8988T (cell line): ENCODE data around the gene ZHX3.

Source experiments
- DNase-seq: peaks from one replicate; pipeline ENCODE4 v3.0.0; 2011

The ZHX3 gene

DNA sequence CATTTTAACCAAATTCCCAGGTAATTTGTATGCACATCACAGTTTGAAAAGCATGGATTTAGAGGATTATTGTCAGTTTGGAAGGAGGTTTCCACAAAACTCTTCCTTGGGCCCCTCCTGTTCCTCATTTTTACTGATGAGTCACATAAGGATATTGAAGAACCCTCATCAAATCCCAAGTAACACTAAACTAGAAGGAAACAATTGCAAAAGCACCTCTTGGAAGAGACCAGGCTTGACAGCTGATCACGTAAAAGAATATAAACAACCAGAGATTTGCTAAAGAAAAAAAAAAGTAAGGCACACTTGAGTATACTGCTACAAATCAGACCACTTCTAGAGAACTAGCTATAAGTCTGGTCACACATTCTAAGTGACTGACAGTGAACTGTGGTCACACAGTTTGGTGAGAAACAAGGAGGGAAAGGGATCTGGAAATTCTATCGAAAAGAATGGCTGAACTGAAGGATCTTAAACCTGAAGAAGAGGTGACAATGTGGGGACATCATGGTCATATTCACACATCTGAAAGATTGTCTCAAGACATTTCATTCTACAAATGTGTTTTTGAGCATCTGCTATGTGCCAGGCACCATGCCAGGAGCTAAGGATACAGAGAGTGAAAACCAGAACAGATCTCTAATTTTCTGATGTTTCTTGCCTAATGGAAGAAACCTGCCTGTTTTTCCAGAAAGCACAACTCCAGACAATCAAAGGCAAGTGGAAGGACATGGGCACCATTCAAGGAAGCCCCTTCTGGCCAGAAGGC is 24.1 kb downstream of the ZHX3 start:
- no peak for DNase-seq

- no peak for DNase-seq
These were observed 26.6 kb downstream of the ZHX3 start for GRCh38 chr20:41290804-41291389.

- no peak for DNase-seq
These were observed 30.2 kb downstream of the ZHX3 start for GRCh38 chr20:41287327-41287726.

DNA sequence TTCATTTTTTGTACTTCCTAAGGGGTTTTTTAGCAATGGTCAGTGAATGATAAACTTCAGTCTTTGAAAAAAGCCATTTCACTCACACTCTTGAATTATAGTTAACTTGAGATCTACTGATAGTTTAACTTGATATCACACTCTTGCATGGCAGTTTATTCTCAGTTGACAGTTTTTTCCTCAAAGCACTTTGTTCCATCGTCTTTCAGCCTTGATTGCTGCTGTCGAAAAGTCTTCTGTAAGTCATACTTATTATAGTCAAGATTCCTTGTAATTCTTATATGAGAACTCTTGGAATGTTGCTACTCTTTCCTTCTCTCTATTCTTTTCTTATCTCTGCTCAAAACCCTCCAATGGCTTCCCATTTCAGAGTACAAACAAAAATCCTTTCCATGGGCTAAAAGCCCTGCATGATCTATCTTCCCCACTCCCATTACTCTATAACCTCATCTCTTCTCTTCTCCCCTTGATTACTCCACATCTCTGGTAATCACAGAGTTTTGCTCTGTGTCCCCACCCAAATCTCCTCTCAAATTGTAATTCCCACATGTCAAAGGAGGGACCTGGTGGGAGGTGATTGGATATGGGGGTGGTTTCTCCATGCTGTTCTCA is 31.2 kb downstream of the ZHX3 start:
- DNase-seq = no peak

DNA sequence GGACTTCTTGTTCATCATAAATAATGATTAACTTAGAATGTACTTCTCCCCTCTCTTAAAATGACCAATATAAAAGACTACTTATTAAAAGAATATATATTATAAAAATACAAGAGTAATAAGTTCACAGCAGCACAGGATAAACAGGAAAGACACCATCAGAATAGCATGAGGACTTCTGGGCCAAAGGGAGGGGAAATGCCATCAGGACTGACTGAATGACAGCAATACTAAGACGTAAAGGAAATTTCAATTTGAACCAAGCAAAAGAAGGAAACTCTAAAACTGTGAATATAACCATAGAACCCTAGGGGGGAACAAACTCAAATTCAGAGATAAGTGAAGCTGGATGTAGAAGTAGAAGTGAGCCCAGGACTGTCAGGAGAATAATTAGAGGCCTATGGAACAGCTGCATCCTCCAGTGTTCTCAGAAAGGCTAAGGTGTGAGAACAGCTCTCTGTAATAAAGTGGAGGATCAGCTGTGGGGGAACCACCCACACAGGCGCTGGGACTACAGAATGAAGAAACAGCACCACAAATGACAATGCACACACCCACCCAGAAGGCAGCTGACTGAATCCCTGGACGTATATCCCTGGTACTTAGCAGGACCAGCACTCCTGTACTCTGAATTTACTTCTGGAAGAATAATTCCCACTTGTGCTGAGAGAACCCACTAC is 37.8 kb downstream of the ZHX3 start:
- no peak for DNase-seq

DNA sequence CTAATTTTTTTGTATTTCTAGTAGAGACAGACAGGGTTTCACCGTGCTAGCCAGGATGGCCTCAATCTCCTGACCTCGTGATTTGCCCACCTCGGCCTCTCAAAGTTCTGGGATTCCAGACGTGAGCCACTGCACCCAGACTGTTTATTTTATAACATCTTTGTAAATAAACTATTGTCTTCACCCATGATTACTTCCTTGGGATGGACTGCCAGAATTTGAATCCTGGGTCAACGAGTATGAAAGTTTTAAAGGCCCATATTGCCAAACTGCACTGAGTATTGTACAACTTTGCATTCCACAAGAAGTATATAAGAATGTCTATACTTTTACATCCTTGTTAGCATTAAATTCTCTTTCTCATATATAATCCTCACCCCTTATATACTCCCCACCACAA is 38.6 kb downstream of the ZHX3 start:
- no peak for DNase-seq

- DNase-seq = no peak
These were observed 40.5 kb downstream of the ZHX3 start for GRCh38 chr20:41277049-41277448.

GRCh38 chr20:41276317-41276751 is 41.2 kb downstream of the ZHX3 start:
- DNase-seq = no peak

DNA sequence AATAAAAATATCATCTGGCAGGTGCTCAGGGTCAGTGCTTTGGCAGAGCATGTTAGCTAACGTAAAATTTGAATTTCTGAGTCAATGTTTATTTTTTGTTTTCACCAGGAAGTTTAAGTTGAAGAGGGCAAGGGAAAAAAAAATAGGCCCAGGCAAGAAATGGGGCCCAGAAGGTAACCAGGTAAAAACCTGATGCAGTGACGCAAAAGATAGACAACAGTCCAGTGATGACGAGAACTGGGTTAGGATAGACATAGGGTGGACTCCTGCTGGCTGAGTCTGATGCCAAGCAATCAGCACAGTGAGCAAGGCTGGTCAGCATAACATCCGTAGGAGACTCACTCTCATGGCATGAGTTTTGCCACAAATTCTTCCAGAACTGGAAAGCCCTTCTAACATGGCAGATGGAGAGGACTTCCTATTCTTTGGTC is 42.2 kb downstream of the ZHX3 start:
- DNase-seq = peak; percentile 17

GRCh38 chr20:41274152-41274551 is 43.4 kb downstream of the ZHX3 start:
- DNase-seq = no peak

- no peak for DNase-seq
These were observed 44.1 kb downstream of the ZHX3 start for GRCh38 chr20:41273445-41273844.

GRCh38 chr20:41272339-41272738 is 45.2 kb downstream of the ZHX3 start:
- no peak for DNase-seq

DNA sequence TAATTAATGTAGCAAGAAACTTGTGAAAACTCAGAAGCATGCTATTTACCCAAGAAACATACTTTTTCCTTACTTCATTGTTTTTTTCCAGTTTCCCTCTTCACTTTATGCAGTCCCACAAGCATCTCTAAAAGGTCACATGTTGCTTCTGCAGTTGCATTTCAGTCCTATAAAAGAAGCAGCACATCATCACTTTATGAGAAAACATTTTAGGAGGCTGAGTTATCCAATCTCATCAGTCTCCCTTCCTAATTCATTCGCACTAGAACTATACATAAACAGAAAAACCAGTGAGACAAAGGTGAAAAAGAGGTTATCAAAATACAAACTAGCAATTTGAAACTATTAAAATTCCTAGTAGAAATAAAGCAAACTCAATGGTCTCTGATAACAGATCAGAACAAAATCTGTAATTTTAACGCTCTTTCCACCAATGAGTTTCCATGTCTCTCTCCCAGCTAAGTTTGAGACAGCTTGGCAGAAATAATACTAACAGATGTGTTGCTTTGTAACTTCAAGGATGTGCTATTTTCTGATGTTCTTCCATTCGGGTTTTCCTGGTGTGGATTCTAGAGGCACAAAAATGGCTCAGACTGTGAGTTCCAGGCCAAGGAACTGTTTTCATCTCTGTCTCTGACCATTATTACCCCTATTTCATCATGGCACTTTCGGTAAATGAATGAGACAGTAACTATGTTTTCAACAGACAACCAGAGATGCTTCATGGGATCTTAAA is 48.4 kb downstream of the ZHX3 start:
- no peak for DNase-seq

DNA sequence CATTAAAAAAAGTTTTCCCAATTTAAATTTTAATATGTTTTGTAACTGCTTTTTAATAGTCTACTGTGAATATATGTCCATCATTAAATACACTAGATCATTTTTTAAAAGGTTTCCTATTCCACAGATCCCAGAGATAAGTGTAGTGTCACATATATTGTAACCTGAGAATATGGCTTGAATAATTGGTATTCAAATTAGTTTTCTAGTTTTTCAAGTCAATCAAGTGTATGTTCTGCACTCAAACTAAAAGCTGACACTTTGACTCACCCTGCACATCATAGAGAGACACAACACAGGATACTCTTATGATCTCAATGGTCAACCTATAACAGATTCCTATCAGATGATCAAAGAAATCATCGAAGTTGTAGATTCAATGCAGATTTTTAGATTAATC is 49.1 kb downstream of the ZHX3 start:
- no peak for DNase-seq

- DNase-seq = no peak
These were observed 51.6 kb downstream of the ZHX3 start for GRCh38 chr20:41265938-41266337.

DNA sequence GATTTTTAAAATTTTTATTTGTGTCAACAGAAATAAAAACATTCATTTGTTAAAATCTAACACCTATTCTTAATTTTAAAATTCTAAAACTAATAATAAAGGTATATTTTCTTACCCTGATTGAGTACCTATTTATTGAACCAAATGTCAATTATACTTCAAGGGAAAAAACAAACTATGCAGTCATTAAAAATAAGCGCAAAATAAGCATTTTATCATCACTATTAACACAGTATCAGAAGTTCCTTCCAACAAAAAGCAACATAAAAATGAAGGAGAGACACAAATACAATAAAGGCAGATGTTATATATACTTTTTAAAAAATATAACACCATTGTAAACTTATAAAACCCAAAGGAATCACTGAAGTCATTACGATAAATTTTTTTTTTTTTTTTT is 52.7 kb downstream of the ZHX3 start:
- no peak for DNase-seq

- DNase-seq = no peak
These were observed 55.5 kb downstream of the ZHX3 start for GRCh38 chr20:41261790-41262717.

DNA sequence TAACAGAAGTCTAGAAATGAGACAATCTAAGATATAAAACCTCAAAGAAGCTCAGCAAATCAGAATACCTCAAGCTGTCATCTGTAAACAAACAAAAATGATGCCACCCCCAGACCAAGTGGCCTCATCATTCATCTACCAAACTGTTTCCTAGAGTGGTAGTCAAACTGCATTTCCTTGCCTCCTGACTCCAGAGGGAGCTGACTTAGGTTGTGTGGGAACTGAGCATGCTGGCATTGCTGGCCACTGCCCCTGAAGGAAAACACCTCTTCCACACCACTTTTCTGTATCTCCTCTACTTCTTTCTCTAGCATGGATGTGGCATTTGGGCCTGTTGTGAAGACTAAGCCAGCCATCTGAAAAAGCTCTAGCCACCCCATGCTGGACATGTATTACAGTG is 56.3 kb downstream of the ZHX3 start:
- DNase-seq = no peak

DNA sequence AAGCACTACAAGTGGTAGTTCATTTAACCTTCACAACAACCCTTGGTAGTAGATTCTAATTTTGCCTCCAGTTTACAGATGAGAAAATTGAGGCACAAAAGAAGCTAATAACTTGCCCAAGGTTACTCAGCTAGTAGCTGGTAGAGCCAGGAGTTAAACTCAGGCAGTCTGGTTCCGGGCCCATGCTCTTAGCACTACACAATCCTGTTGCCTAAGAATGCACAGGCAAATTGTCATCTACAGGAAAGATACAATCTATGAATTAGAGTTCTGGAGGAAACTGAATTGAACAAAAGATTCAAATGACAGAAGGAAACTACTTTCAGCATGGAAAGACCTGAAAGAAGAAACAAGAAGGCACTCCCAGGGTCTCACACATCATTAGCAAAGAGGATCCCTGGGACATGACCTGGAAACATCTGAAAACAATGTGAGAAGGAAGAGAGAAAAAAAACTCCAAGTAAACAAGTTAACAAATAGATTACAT is 56.8 kb downstream of the ZHX3 start:
- DNase-seq = no peak

DNA sequence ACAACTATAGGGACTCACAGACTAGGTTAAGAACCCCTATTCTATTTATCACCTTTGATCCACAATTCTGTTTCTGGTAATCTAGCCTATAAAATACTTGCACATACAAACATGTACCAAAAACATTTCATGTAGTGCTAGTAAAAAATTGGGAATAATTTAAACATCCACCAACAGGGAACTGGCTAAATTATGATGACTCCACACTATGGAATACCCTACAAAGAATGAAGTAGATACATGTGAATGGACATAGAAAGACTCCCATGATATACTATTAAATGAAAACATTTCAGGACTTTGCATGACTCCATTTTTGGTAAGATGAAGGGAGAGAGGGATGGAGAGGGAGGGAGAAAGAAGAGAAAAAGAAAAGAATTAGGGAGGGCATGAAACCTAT is 58.2 kb downstream of the ZHX3 start:
- DNase-seq = no peak

DNA sequence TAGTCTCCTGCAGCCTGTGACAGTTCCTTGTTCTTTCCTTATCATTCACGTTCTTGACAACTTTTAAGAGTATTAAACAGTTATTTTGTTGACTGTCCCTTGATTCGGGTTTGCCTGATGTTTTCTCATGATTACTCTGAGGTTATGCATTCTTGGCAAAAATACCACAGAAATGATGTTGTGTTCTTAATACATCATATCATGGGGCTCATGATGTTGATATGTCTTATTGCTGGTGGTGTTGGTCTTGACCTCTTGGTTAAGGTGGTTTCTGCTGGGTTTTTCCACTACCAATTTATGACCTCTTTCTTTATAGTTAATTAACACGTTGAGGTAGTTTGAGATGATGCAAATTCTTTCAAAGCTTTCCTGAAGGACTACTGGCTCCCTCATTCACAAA is 59.1 kb downstream of the ZHX3 start:
- DNase-seq = no peak

- DNase-seq = no peak
These were observed 61.0 kb downstream of the ZHX3 start for GRCh38 chr20:41256516-41256915.
